Measurements from ENCODE around the gene PEMT.

Gene PEMT

DNA sequence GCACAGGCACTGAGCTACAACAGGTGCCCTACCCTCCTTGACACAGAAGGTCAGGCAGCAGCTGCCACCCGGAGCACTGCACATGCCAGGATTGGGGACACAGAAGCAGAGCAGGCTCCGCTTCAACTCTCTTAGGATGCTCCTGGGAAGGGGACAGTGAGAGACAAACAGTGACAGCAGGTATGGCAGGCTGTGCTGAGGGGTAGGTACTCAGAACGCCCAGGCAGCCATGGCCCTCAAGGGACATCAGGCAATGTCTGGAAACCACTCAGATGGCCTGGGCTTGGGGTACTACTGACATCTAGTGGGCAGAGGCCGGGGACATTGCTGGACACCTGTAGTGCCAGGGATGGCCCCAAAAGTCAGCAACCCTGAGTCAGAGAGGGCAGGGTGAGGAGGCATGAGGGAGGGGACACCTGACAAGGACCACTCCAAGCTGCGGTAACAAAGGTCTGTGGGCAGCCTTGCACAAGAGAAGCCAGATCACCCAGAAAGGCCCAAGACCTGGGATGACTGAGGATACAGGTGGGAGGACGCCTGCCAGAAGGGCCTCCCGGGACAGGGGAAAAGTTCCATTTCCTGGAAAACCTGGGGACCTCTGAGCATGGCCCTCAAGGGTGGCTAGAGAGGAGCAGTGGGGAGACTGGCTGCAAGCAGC is 21.2 kb downstream of the PEMT start:
- no peak for DNase-seq (ENCODE audit: low read depth)
- no peak overlapping the region for H3K4me3 ChIP-seq (ENCODE audit: low read depth, low read length)
- TF ChIP-seq, protein P1, sequence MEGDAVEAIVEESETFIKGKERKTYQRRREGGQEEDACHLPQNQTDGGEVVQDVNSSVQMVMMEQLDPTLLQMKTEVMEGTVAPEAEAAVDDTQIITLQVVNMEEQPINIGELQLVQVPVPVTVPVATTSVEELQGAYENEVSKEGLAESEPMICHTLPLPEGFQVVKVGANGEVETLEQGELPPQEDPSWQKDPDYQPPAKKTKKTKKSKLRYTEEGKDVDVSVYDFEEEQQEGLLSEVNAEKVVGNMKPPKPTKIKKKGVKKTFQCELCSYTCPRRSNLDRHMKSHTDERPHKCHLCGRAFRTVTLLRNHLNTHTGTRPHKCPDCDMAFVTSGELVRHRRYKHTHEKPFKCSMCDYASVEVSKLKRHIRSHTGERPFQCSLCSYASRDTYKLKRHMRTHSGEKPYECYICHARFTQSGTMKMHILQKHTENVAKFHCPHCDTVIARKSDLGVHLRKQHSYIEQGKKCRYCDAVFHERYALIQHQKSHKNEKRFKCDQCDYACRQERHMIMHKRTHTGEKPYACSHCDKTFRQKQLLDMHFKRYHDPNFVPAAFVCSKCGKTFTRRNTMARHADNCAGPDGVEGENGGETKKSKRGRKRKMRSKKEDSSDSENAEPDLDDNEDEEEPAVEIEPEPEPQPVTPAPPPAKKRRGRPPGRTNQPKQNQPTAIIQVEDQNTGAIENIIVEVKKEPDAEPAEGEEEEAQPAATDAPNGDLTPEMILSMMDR (IDR thresholded peaks at IDR 0.05; ENCODE audit: control insufficient read depth, extremely low read depth, insufficient read depth) = peak; percentile 82

DNA sequence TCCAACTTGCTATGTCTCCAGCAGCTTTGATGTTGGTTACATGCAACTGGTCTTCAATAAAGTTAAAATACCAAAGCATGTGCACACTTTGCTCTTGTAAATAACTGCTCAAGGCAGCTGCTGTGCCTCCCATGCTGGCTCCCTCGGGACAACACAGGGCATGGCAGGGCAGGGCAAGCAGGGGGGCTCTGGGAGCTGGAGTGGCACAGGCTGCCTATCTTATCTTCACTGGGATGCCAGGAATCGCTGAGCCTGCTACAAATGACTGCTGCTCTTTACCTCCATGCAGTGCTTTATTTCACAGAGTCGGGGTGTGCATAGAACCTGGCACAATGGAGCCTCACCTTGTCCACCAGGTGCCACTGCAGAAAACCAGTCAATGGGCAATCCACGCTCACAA is 21.8 kb downstream of the PEMT start:
- no peak overlapping the region for H3K4me3 ChIP-seq (ENCODE audit: low read depth, low read length)
- no peak for DNase-seq (ENCODE audit: low read depth)
- TF ChIP-seq, protein P1 (IDR thresholded peaks at IDR 0.05; ENCODE audit: control insufficient read depth, extremely low read depth, insufficient read depth) = no peak

DNA sequence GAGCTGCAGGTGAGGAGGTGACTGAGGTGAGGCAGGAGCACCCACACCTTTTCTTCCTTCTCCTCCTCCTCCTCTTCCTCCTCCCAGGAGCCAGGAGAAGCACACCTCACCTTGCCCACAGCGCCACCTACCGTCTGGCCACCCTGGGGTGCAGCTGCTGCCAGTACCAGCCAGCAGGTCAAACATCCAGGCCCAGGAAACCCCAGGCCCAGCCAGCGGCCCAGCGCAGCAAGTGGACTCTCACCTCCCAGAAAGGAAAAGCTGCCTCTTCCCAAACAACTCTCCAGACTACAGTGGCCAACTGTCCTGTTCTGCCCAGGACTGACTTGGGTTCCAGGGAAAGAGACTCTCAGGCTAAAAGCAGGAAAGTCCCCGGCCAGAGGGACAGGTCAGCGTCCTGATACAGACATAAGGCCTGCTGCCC is 22.7 kb downstream of the PEMT start:
- TF ChIP-seq, protein P1 (IDR thresholded peaks at IDR 0.05; ENCODE audit: control insufficient read depth, extremely low read depth, insufficient read depth) = peak; percentile 97
- DNase-seq (ENCODE audit: low read depth) = peak; percentile 50
- no peak overlapping the region for H3K4me3 ChIP-seq (ENCODE audit: low read depth, low read length)

DNA sequence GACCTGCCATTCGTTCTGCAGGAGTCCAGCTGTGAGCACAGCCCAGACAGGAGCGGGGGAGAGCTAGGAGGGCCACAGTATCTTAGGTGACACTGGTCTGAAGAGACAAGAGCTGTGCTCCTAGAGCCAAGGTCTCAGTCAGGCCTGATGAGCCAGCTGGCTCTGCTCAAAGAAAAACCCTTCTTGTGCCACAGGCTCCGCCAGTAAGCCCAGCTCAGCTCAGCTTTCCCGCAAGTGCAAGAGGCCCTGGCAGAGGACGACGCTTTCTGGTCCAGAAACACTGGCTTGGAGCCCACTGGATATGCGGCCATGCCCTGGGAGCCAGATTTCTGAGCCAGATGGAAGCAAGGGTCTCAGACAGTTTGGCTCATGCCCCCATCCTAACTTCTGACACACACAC is 23.9 kb downstream of the PEMT start:
- TF ChIP-seq, protein P1 (IDR thresholded peaks at IDR 0.05; ENCODE audit: control insufficient read depth, extremely low read depth, insufficient read depth) = no peak
- no peak overlapping the region for H3K4me3 ChIP-seq (ENCODE audit: low read depth, low read length)
- DNase-seq (ENCODE audit: low read depth) = peak; percentile 76

DNA sequence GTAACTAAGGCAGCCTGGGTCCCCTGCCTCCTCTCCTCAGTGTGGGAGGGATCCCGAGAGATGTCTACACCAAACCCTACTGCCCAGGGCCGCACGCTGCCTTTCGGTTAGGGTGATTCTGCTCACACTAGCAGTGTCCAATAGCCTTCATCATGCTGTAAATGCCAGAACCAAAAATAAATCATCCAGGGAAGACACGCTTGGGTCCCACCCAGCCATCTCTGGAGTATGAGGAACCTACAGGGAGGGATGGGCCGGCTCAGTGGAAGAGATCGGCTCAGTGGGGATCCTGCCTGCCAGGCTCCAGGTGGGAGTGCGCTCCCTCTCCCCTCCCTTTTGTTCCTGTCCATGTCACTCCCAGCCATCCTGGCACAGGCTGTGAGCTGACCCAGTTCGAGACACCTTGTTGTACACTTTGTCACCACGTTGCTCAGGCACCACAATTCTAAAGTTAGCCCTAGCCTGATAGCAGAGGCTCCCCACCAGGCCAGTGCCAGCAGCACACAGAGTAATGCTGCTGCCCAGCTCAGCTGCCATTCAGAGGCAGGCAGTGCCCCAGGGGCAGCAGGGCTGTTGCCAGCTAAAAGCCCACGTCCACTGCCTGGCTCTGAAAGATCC is 24.5 kb downstream of the PEMT start:
- no peak for DNase-seq (ENCODE audit: low read depth)
- no peak overlapping the region for H3K4me3 ChIP-seq (ENCODE audit: low read depth, low read length)
- TF ChIP-seq, protein P1 (IDR thresholded peaks at IDR 0.05; ENCODE audit: control insufficient read depth, extremely low read depth, insufficient read depth) = no peak

DNA sequence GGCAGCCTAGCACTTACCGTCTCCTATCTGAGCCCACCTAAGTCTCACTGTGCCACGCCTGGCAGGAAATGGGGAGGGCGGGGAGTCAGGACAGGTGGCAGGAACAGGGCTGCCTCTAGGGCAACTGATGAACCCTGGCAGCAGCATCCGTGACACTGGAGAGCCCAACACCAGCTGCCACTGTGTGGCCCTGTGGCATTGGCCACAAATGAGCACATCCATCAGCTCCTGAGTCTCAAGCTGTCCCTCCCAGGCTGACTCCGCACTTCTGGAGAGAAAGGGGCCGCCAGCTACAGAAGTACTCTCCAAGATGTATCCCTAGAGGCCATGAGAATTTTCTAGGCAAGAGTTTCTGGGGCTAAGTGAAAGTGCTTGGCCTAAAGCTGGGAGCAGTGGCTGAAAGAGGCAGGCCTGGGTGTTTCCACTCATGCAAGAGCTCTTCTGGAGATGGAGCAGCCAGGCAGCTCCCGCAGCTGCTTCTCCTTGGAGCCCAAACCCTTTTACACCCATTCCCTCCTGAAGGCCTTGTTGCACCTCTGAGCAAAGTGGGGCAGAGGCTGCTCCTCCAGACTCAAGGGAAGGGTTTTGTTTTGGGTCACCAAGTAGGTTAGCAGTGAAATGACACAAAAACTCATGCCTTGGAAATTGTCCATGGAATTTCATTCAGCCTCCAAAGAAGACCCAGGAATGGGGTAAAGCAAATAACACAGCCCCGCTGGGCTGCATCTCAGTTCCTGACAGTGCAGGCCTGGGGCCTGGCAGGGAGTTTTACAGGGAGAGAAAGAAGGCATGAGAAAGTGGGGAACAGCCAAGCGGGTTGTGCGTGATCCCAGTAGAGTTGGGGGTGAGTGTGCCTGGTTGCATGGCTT is 25.8 kb downstream of the PEMT start:
- no peak for DNase-seq (ENCODE audit: low read depth)
- TF ChIP-seq, protein P1 (IDR thresholded peaks at IDR 0.05; ENCODE audit: control insufficient read depth, extremely low read depth, insufficient read depth) = no peak
- no peak overlapping the region for H3K4me3 ChIP-seq (ENCODE audit: low read depth, low read length)
